H7 (cell line): ENCODE measurements around the gene TRMT1. TPM values are rescaled to one million over a fixed set of nuclear protein-coding genes. Genes with fewer than 3 reads are reported as not detected.

Experiments
- DNase-seq: peaks from one replicate; pipeline ENCODE4 v3.0.0; 2012
- H3K27me3 ChIP-seq: 2 replicates; pipeline ENCODE4 v1.6.0; 2011; ENCODE audit warnings: mild to moderate bottlenecking, low read length; ENCODE audit not compliant: control insufficient read depth, insufficient read depth
- H3K36me3 ChIP-seq: replicated peaks from 2 replicates; pipeline ENCODE4 v1.5.1; 2011; ENCODE audit warnings: low read length; ENCODE audit not compliant: control insufficient read depth, insufficient read depth
- H3K4me3 ChIP-seq: 2 replicates; pipeline ENCODE4 v1.5.1; 2011; ENCODE audit warnings: low read depth, mild to moderate bottlenecking, control low read depth, low read length, moderate library complexity; ENCODE audit not compliant: insufficient read depth
- total RNA-seq: library from RNA; depleted of rRNA; stranded (reverse); fragments of >200 nt; shearing (Covaris generic); gene quantifications from 2 replicates; pipeline ENCODE4 v1.2.3, GENCODE V29; 2014

The TRMT1 gene
- total RNA-seq, 1 experiment from 2014 or later, result 89.1 TPM

GRCh38 chr19:13121551-13122274 is 5.2 kb upstream of the TRMT1 start:
- Histone ChIP-seq H3K4me3 (no peak overlapping the region), H3K27me3 (no peaks in the 10 kb centered on the region), H3K36me3 (peaks cover 15% of the 10 kb centered on the region)
- no peak for DNase-seq

- Histone ChIP-seq H3K27me3 (no peaks in the 10 kb centered on the region), H3K4me3 (no peak overlapping the region), H3K36me3 (peaks cover 13% of the 10 kb centered on the region)
- no peak for DNase-seq
Observed at GRCh38 chr19:13120817-13121216, 4.3 kb upstream of the TRMT1 start.

- no peak for DNase-seq
- Histone ChIP-seq H3K27me3 (no peaks in the 10 kb centered on the region), H3K36me3 (peaks cover 14% of the 10 kb centered on the region), H3K4me3 (no peak overlapping the region)
Observed at GRCh38 chr19:13120031-13120430, 3.5 kb upstream of the TRMT1 start.

- DNase-seq, result no peak
- Histone ChIP-seq H3K4me3 (peak overlapping the region; percentile 94; the same call in 1 of the 2 replicates), H3K36me3 (peaks cover 17% of the 10 kb centered on the region), H3K27me3 (no peaks in the 10 kb centered on the region)
Observed at GRCh38 chr19:13119627-13120026, 3.1 kb upstream of the TRMT1 start.

GRCh38 chr19:13118424-13119193 is 2.1 kb upstream of the TRMT1 start:
- Histone ChIP-seq H3K36me3 (peaks cover 14% of the 10 kb centered on the region), H3K27me3 (no peaks in the 10 kb centered on the region), H3K4me3 (peak overlapping the region; percentile 94)
- DNase-seq, result peak; percentile 99

GRCh38 chr19:13117772-13118423 is 1.4 kb upstream of the TRMT1 start, which contains the start of gene NACC1:
TSS of gene NACC1 (plus strand) at chr19:13118264. CDS start at chr19:13135208, 16,944 bp downstream.
- DNase-seq, result peak; percentile 99
- H3K27me3 ChIP-seq, result no peaks in the 10 kb centered on the region
- H3K36me3 ChIP-seq, result peaks cover 14% of the 10 kb centered on the region
- H3K4me3 ChIP-seq, result peak within 1 kb of the TSS; percentile 94

- peak overlapping the region; percentile 92 for H3K4me3 ChIP-seq
- no peak for DNase-seq
- no peaks in the 10 kb centered on the region for H3K27me3 ChIP-seq
- peaks cover 16% of the 10 kb centered on the region for H3K36me3 ChIP-seq
Observed at GRCh38 chr19:13117176-13117771, 734 bp upstream of the TRMT1 start.

- peaks cover 9% of the 10 kb centered on the region for H3K36me3 ChIP-seq
- DNase-seq, result peak; percentile 66
- no peaks in the 10 kb centered on the region for H3K27me3 ChIP-seq
- H3K4me3 ChIP-seq, result peak overlapping the region; percentile 92
Observed at GRCh38 chr19:13115936-13116281, 631 bp downstream of the TRMT1 start.

- Histone ChIP-seq H3K36me3 (peaks cover 5% of the 10 kb centered on the region), H3K27me3 (no peaks in the 10 kb centered on the region), H3K4me3 (no peak overlapping the region)
- DNase-seq, result no peak
Observed at GRCh38 chr19:13112555-13112954, 4.0 kb downstream of the TRMT1 start.

- no peak for DNase-seq
- no peaks in the 10 kb centered on the region for H3K27me3 ChIP-seq
- peaks cover 6% of the 10 kb centered on the region for H3K36me3 ChIP-seq
- H3K4me3 ChIP-seq, result no peak overlapping the region
Observed at GRCh38 chr19:13110099-13110610, 6.4 kb downstream of the TRMT1 start.

- no peak overlapping the region for H3K4me3 ChIP-seq
- no peak for DNase-seq
- peaks cover 3% of the 10 kb centered on the region for H3K36me3 ChIP-seq
- H3K27me3 ChIP-seq, result no peaks in the 10 kb centered on the region
Observed at GRCh38 chr19:13109361-13110098, 7.0 kb downstream of the TRMT1 start.

- H3K36me3 ChIP-seq, result peaks cover 1% of the 10 kb centered on the region
- no peak overlapping the region for H3K4me3 ChIP-seq
- peaks cover 13% of the 10 kb centered on the region for H3K27me3 ChIP-seq
- DNase-seq, result peak; percentile 64
Observed at GRCh38 chr19:13104848-13105711, 11.5 kb downstream of the TRMT1 start.

GRCh38 chr19:13104360-13104847 is 12.1 kb downstream of the TRMT1 start:
- DNase-seq, result peak; percentile 97
- Histone ChIP-seq H3K27me3 (peaks cover 20% of the 10 kb centered on the region), H3K36me3 (peaks cover 1% of the 10 kb centered on the region), H3K4me3 (no peak overlapping the region)
